Thymus (tissue), 11 donors: ENCODE measurements around the gene DCAF15. TPM values are rescaled to one million over a fixed set of nuclear protein-coding genes. Genes with fewer than 3 reads are reported as not detected.

Experiments used
- DNase-seq, 9 donors: peaks; one replicate each; pipeline ENCODE4 v3.0.0-alpha.2; 2013; ENCODE audit warnings: low spot score in 9 of 9, low read depth in 6 of 9, missing footprints in 1 of 9
- H3K27ac ChIP-seq, 2 donors: one replicate each; pipeline ENCODE4 v1.5.1; 2013; ENCODE audit warnings: control low read depth in 1 of 2, low read depth in 1 of 2, low read length in 1 of 2, mild to moderate bottlenecking in 1 of 2, moderate library complexity in 1 of 2
- H3K27me3 ChIP-seq, 2 donors: one replicate each; pipeline ENCODE4 v1.5.1; 2013; ENCODE audit warnings: low read length in 1 of 2; ENCODE audit not compliant: control insufficient read depth in 2 of 2, insufficient read depth in 1 of 2
- H3K36me3 ChIP-seq, 2 donors: one replicate each; pipeline ENCODE4 v1.5.1; 2013; ENCODE audit warnings: low read length in 1 of 2, mild to moderate bottlenecking in 1 of 2, moderate library complexity in 1 of 2; ENCODE audit not compliant: control insufficient read depth in 2 of 2, insufficient read depth in 2 of 2
- H3K4me1 ChIP-seq, 2 donors: one replicate each; pipeline ENCODE4 v1.5.1; 2013; ENCODE audit warnings: low read length in 2 of 2; ENCODE audit not compliant: control insufficient read depth in 2 of 2, insufficient read depth in 2 of 2
- H3K4me3 ChIP-seq, 2 donors: one replicate each; pipeline ENCODE4 v1.5.1; 2013; ENCODE audit warnings: low read length in 2 of 2, control low read depth in 1 of 2, mild to moderate bottlenecking in 1 of 2
- H3K9me3 ChIP-seq, 2 donors: one replicate each; pipeline ENCODE4 v1.5.1; 2013; ENCODE audit warnings: low read length in 1 of 2, mild to moderate bottlenecking in 1 of 2; ENCODE audit not compliant: control insufficient read depth in 2 of 2, insufficient read depth in 1 of 2
- WGBS: extraction: QIAGEN DNeasy Blood & Tissue Kit; methylation state at CpG from one replicate; pipeline ENCODE4 v1.1.7; 2013; 5-methylcytosine and 5-hydroxymethylcytosine counted together
- polyA plus RNA-seq: library from polyadenylated mRNA; stranded (reverse); fragments of 200-250 nt; gene quantifications from one replicate; pipeline ENCODE4 v1.2.3, GENCODE V29; 2013
- total RNA-seq: library from RNA; stranded (reverse); fragments of 120-200 nt; gene quantifications from one replicate; pipeline ENCODE4 v1.2.4, GENCODE V29; 2013
- donor health status: healthy.

The DCAF15 gene
- total and polyA plus RNA-seq, 2 donors: 24.0 to 95.4 TPM

DNA sequence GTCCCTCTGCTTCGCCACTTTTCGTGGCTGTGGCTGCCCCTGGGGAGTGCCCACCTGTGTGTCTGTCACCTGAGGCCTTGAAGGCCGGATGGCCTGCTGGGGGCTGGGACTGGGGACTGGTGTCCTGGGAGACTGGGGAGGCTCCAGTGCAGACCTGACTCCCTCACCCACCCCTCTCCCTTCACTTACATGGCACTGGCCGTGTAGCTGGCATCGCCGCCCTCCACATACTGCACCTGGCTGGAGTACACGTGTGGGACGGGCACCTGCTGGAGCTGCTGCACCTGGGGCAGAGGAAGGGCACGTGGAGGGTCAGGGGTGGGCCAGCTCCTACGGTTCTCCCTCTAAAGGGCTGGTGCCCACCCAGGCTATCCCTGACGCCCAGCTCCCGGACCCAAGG lies 25.5 kb downstream of the DCAF15 start:
- peaks cover 10 to 47% of the 10 kb centered on the region in 2 donors for H3K4me1 ChIP-seq
- H3K36me3 ChIP-seq: peaks cover 20 to 39% of the 10 kb centered on the region in 2 donors
- no peak overlapping the region for H3K4me3 ChIP-seq
- 95% methylated on average over 12 of the region's 12 CpGs for WGBS
- peaks cover 0 to 12% of the 10 kb centered on the region in 2 donors for H3K27me3 ChIP-seq
- peaks cover 0 to 3% of the 10 kb centered on the region in 2 donors for H3K9me3 ChIP-seq
- DNase-seq: no peak
- no peak overlapping the region for H3K27ac ChIP-seq

DNA sequence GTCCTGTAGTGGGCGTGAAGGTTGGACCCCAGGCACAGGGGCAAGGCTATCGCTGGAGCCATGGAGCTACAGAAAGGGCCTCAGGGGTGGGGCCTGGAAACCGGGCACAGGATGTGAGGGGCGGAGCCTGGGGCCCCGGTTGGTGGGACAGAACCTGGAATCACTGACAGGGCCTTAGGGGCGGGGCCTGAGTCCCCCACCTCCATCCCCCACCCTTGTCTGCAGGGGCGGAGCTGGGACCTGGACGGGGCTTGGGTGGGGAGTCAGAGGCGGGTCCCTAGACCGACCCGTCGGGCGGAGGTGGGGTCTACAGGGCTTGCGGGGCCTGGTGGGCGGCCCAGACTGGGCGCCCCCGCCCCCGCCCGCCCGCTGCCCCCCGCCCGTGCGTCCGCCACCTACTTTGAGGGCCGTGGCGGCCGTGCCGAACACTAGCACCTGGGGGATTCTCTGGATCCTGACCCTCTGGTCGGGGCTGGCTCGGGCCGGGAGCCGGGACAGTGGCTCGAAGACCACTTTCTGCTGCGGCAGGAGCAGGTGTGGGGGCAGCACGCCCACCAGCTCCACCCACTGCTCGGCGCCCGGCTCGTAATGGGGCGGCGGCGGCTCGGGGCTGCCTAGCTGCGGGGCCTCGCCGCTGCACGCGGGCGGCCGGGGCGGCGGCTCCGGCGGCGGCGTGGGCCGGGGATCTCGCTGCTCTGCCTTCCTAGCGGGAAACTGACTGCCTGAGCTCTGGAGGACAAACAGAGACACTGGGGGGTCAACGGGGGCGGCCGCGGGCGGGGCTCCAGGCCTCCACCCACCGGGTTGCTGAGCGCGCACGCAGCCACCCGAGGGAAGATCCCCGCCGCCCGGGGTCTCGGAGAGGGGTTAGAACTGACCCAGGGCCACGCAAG lies 26.3 kb downstream of the DCAF15 start:
- H3K9me3 ChIP-seq: peaks cover 0 to 3% of the 10 kb centered on the region in 2 donors
- H3K27ac ChIP-seq: peak overlapping the region in 1 of 2 donors; percentile 55
- 24% methylated on average over 74 of the region's 74 CpGs for WGBS
- DNase-seq: peak in 1 of 9 donors; percentile 58
- peaks cover 18 to 55% of the 10 kb centered on the region in 2 donors for H3K4me1 ChIP-seq
- H3K36me3 ChIP-seq: peaks cover 14 to 40% of the 10 kb centered on the region in 2 donors
- H3K4me3 ChIP-seq: peak overlapping the region; percentile 33 to 38
- peaks cover 0 to 12% of the 10 kb centered on the region in 2 donors for H3K27me3 ChIP-seq

DNA sequence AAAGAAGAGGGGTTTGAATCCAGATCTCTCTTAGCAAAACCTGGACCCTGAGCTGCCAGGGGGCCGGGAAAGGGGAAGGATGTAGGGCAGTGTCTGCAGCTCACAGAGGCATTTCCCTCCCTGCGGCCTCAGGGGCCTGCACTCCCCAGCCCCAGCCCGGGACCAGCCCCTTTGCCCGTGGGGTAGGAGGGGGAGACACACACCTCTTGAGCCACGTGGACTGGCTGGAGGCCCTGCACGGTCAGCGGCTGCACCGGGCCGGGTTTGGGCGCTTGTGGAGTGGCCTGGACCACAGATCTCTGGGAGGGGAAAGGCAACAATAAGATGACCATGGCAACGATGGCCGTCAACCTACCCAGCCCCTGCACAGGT lies 26.9 kb downstream of the DCAF15 start:
- Histone ChIP-seq H3K36me3 (peaks cover 9 to 40% of the 10 kb centered on the region in 2 donors), H3K9me3 (peaks cover 0 to 3% of the 10 kb centered on the region in 2 donors), H3K4me3 (peak overlapping the region; percentile 33 to 38), H3K27ac (peak overlapping the region in 1 of 2 donors; percentile 25), H3K27me3 (peaks cover 0 to 12% of the 10 kb centered on the region in 2 donors), H3K4me1 (peaks cover 23 to 57% of the 10 kb centered on the region in 2 donors)
- WGBS: 29% methylated on average over 12 of the region's 12 CpGs
- no peak for DNase-seq

DNA sequence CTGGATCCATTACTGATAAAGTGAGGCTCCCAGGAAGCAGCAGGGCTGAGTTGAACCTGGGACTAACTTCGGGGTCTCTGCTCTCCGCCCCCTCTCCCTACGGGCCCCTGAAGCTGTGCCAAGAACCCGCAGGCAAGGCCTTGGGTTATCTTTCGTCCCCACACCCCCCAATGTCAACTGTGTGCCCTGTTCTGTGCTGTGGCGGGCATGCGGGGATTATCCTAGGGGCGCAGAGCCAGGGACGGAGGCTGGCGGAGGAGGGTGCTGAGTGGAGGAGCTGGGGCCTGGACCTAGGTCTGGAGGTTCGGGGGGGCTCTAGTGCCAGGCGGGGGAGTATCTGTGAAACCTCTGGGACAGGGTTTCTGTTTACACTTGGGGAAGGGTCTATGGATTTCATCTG lies 27.4 kb downstream of the DCAF15 start:
- Histone ChIP-seq H3K4me1 (peaks cover 25 to 61% of the 10 kb centered on the region in 2 donors), H3K27me3 (peaks cover 0 to 12% of the 10 kb centered on the region in 2 donors), H3K4me3 (no peak overlapping the region), H3K9me3 (peaks cover 0 to 3% of the 10 kb centered on the region in 2 donors), H3K36me3 (peaks cover 9 to 40% of the 10 kb centered on the region in 2 donors), H3K27ac (no peak overlapping the region)
- WGBS: 88% methylated on average over 12 of the region's 12 CpGs
- DNase-seq: no peak

DNA sequence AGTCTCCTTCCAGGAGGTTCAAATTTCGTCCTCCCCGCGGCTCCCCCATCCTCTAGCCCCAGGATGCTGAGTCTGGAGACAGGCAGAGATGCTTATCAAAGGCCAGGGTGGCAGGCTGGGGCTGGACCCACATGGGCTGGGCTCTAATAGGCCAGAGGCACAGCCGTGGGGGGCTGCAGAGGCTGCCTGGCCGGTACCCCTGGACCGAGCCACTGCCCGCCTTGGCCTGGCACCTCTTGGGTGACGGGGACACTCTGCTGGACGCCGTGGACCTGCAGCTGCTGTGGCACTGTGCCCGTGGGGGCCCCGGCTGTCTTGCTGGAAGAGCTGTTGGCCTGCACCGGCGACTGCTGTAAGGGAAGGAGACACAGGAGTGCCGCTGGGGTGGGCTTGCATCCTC lies 28.0 kb downstream of the DCAF15 start:
- no peak for DNase-seq
- Histone ChIP-seq H3K4me1 (peaks cover 26 to 68% of the 10 kb centered on the region in 2 donors), H3K4me3 (no peak overlapping the region), H3K27me3 (peaks cover 0 to 12% of the 10 kb centered on the region in 2 donors), H3K27ac (no peak overlapping the region), H3K9me3 (peaks cover 0 to 3% of the 10 kb centered on the region in 2 donors), H3K36me3 (peaks cover 7 to 36% of the 10 kb centered on the region in 2 donors)
- WGBS: 98% methylated on average over 15 of the region's 15 CpGs

GRCh38 chr19:13981021-13981420 lies 28.7 kb downstream of the DCAF15 start:
- Histone ChIP-seq H3K4me1 (peaks cover 32 to 75% of the 10 kb centered on the region in 2 donors), H3K9me3 (peaks cover 0 to 3% of the 10 kb centered on the region in 2 donors), H3K27me3 (peaks cover 0 to 12% of the 10 kb centered on the region in 2 donors), H3K27ac (no peak overlapping the region), H3K4me3 (no peak overlapping the region), H3K36me3 (peaks cover 2 to 36% of the 10 kb centered on the region in 2 donors)
- DNase-seq: no peak
- 96% methylated on average over 5 of the region's 5 CpGs for WGBS

DNA sequence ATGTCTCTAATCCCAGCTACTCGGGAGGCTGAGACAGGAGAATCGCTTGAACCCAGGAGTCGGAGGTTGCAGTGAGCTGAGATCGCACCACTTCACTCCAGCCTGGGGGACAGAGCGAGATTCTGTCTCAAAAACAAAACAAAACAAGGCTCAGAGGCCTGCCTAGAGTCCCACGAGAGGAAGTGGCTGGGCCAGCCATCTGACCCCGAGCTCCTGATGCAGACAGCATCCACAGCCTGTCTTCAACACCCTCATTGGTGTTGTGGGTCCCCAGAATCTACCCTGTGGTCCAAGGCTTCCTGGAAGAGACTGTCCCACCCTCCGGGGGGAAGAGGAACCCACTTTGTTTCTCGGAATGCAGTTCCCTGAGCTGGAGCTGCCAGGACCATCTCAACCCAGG lies 29.2 kb downstream of the DCAF15 start:
- no peak overlapping the region for H3K4me3 ChIP-seq
- no peak overlapping the region for H3K27ac ChIP-seq
- peaks cover 0 to 36% of the 10 kb centered on the region in 2 donors for H3K36me3 ChIP-seq
- 87% methylated on average over 9 of the region's 9 CpGs for WGBS
- peaks cover 0 to 3% of the 10 kb centered on the region in 2 donors for H3K9me3 ChIP-seq
- peaks cover 36 to 79% of the 10 kb centered on the region in 2 donors for H3K4me1 ChIP-seq
- no peak for DNase-seq
- H3K27me3 ChIP-seq: peaks cover 0 to 12% of the 10 kb centered on the region in 2 donors

DNA sequence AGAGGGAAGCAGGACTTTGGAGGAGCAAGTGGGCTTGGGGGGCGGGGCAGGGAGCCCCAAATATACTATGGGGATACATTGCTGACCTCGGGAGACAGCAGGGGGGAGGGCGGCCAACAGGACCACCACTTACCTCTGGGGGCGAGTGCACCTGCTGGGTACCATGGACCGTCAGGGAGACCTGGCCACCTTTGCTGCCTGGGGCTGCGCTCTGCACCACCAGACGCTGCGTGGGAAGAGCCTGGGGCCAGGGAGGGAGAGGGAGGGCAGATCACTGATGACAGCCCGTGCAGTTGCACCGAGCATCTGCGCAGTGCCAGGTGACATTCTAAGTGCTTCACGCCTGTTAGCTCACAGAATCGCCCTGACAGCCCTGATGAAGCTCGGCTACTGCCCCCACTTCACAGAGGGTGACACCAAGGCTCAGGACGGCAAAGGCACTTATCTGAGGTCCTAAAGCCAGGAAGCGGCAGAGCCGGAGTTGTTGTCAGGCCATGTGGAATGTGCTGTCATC lies 29.7 kb downstream of the DCAF15 start:
- WGBS: 98% methylated on average over 17 of the region's 17 CpGs
- Histone ChIP-seq H3K36me3 (peaks cover 0 to 36% of the 10 kb centered on the region in 2 donors), H3K27ac (no peak overlapping the region), H3K4me1 (peaks cover 41 to 84% of the 10 kb centered on the region in 2 donors), H3K4me3 (no peak overlapping the region), H3K9me3 (peaks cover 0 to 3% of the 10 kb centered on the region in 2 donors), H3K27me3 (peaks cover 0 to 12% of the 10 kb centered on the region in 2 donors)
- DNase-seq: no peak

GRCh38 chr19:13982773-13983172 lies 30.5 kb downstream of the DCAF15 start:
- H3K4me1 ChIP-seq: peaks cover 49 to 91% of the 10 kb centered on the region in 2 donors
- peak overlapping the region; percentile 36 to 56 for H3K27ac ChIP-seq
- no peak for DNase-seq
- 99% methylated on average over 9 of the region's 9 CpGs for WGBS
- H3K36me3 ChIP-seq: peaks cover 0 to 39% of the 10 kb centered on the region in 2 donors
- H3K4me3 ChIP-seq: no peak overlapping the region
- peaks cover 0 to 12% of the 10 kb centered on the region in 2 donors for H3K27me3 ChIP-seq
- peaks cover 0 to 3% of the 10 kb centered on the region in 2 donors for H3K9me3 ChIP-seq
